IMR-90 (cell line): ENCODE measurements around the gene FAM83B. TPM values are rescaled to one million over a fixed set of nuclear protein-coding genes. Genes with fewer than 3 reads are reported as not detected.

ENCODE experiments used
- ATAC-seq: fragments of 200-7000 bp; cut with Tn5 transposase; 2 replicates; pipeline ENCODE4 v1.9.1; 2020; ENCODE audit warnings: low read depth, mild to moderate bottlenecking, moderate library complexity
- BruUV-seq: library from RNA; stranded (reverse); fragments of 400-500 nt; replicated peaks from 2 replicates; lab custom pipeline; 2021; lab: Mats Ljungman, UMichigan
- CTCF ChIA-PET: fragments of 300-600 bp; formaldehyde crosslinking; extraction: SDS; loops from one replicate; lab custom pipeline; 2021; ENCODE audit warnings: antibody characterized with exemption; lab: Yijun Ruan, JAX
- POLR2A ChIA-PET: fragments of 300-600 bp; sonication (Branson Sonifier 250); formaldehyde crosslinking; loops from one replicate; lab custom pipeline; 2022; ENCODE audit warnings: antibody characterized with exemption; ENCODE audit not compliant: unreplicated experiment; lab: Charles Lee
- DNase-seq: peaks from one replicate; pipeline ENCODE4 v3.0.0; 2013
- H2AFZ ChIP-seq: replicated peaks from 2 replicates; pipeline ENCODE3; 2013; ENCODE audit warnings: low read length, mild to moderate bottlenecking; ENCODE audit not compliant: poor library complexity
- H2AK5ac ChIP-seq: 2 replicates; pipeline ENCODE4 v1.6.1; 2013; ENCODE audit warnings: low read depth, low read length, inconsistent platforms
- H2AK9ac ChIP-seq: replicated peaks from 2 replicates; pipeline ENCODE3; 2013; ENCODE audit warnings: mild to moderate bottlenecking, low read depth, low read length, moderate library complexity; ENCODE audit not compliant: poor library complexity
- H2BK120ac ChIP-seq: 2 replicates; pipeline ENCODE4 v1.6.1; 2013; ENCODE audit warnings: low read depth, low read length, inconsistent platforms
- H2BK15ac ChIP-seq: 3 replicates; pipeline ENCODE4 v1.6.1; 2013; ENCODE audit warnings: low read depth, low read length, inconsistent platforms
- H2BK20ac ChIP-seq: 2 replicates; pipeline ENCODE4 v1.6.1; 2013; ENCODE audit warnings: low read depth, mild to moderate bottlenecking, inconsistent platforms, low read length, moderate library complexity
- H2BK5ac ChIP-seq: 2 replicates; pipeline ENCODE4 v1.6.1; 2013; ENCODE audit warnings: mild to moderate bottlenecking, low read depth, low read length, inconsistent platforms; ENCODE audit not compliant: poor library complexity, severe bottlenecking
- H3K14ac ChIP-seq: replicated peaks from 2 replicates; pipeline ENCODE4 v1.6.1; 2013; ENCODE audit warnings: low read depth, low read length, inconsistent platforms
- H3K18ac ChIP-seq: 2 replicates; pipeline ENCODE4 v1.6.1; 2013; ENCODE audit warnings: low read depth, low read length, control low read depth
- H3K23ac ChIP-seq: 2 replicates; pipeline ENCODE4 v1.6.1; 2013; ENCODE audit warnings: low read depth, low read length, inconsistent platforms
- H3K27ac ChIP-seq: 2 replicates; pipeline ENCODE4 v1.5.1; 2013; ENCODE audit warnings: mild to moderate bottlenecking, control low read depth, low read length; ENCODE audit not compliant: insufficient read depth
- H3K27me3 ChIP-seq: 2 replicates; pipeline ENCODE4 v1.6.1; 2013; ENCODE audit warnings: low read length; ENCODE audit not compliant: control insufficient read depth, insufficient read depth
- H3K36me3 ChIP-seq: 2 replicates; pipeline ENCODE4 v1.6.1; 2013; ENCODE audit warnings: low read length, mixed read lengths; ENCODE audit not compliant: control insufficient read depth, insufficient read depth
- H3K4ac ChIP-seq: 2 replicates; pipeline ENCODE4 v1.6.1; 2013; ENCODE audit warnings: low read depth, low read length, inconsistent platforms
- H3K4me1 ChIP-seq: 2 replicates; pipeline ENCODE4 v1.6.1; 2013; ENCODE audit warnings: low read length, mixed read lengths; ENCODE audit not compliant: control insufficient read depth, insufficient read depth
- H3K4me2 ChIP-seq: 2 replicates; pipeline ENCODE4 v1.6.1; 2013; ENCODE audit warnings: low read depth, mild to moderate bottlenecking, control low read depth, low read length, moderate library complexity
- H3K4me3 ChIP-seq: 2 replicates; pipeline ENCODE4 v1.5.1; 2013; ENCODE audit warnings: low read depth, mild to moderate bottlenecking, control low read depth, low read length, moderate library complexity; ENCODE audit not compliant: insufficient read depth
- H3K56ac ChIP-seq: 2 replicates; pipeline ENCODE4 v1.6.1; 2013; ENCODE audit warnings: low read length, inconsistent platforms; ENCODE audit not compliant: insufficient read depth; ENCODE audit errors: extremely low read depth
- H3K79me1 ChIP-seq, 2 experiments: 2 replicates each; pipeline ENCODE4 v1.6.1; 2013; ENCODE audit warnings: low read length in 2 of 2, inconsistent platforms in 1 of 2, low read depth in 1 of 2
- H3K9ac ChIP-seq: 2 replicates; pipeline ENCODE4 v1.6.1; 2013; ENCODE audit warnings: low read depth, low read length, control low read depth
- H3K9me1 ChIP-seq: 2 replicates; pipeline ENCODE4 v1.6.1; 2013; ENCODE audit warnings: low read length, inconsistent platforms; ENCODE audit not compliant: insufficient read depth
- H3K9me3 ChIP-seq: 2 replicates; pipeline ENCODE4 v1.6.1; 2013; ENCODE audit warnings: low read length; ENCODE audit not compliant: control insufficient read depth, insufficient read depth
- H4K20me1 ChIP-seq: 2 replicates; pipeline ENCODE4 v1.6.1; 2013; ENCODE audit warnings: low read length, inconsistent platforms; ENCODE audit not compliant: insufficient read depth
- H4K5ac ChIP-seq: 2 replicates; pipeline ENCODE4 v1.6.1; 2013; ENCODE audit warnings: mild to moderate bottlenecking, low read depth, low read length, control low read depth
- H4K8ac ChIP-seq, 2 experiments: 2 replicates each; pipeline ENCODE4 v1.6.1; 2013; ENCODE audit warnings: low read depth in 2 of 2, low read length in 2 of 2, control low read depth in 1 of 2, inconsistent platforms in 1 of 2
- H4K91ac ChIP-seq: 2 replicates; pipeline ENCODE4 v1.6.1; 2013; ENCODE audit warnings: low read depth, low read length, inconsistent platforms; ENCODE audit not compliant: insufficient read depth
- BHLHE40 ChIP-seq: fragments of 150-350 bp; IDR thresholded peaks from 2 replicates; pipeline ENCODE4 v1.6.1; 2016; ENCODE audit warnings: mild to moderate bottlenecking, low read depth, low read length
- CHD1 ChIP-seq: IDR thresholded peaks from 2 replicates; pipeline ENCODE4 v1.6.1; 2012; ENCODE audit warnings: low read depth, low read length, improper control_type of control experiment
- NFE2L2 ChIP-seq: fragments of 150-350 bp; IDR thresholded peaks from 2 replicates; pipeline ENCODE4 v1.6.1; 2016; ENCODE audit warnings: low read depth, mild to moderate bottlenecking, low read length
- RAD21 ChIP-seq: IDR thresholded peaks from 2 replicates; pipeline ENCODE4 v1.6.1; 2012; ENCODE audit warnings: low read length, improper control_type of control experiment
- RCOR1 ChIP-seq: IDR thresholded peaks from 2 replicates; pipeline ENCODE4 v1.6.1; 2012; ENCODE audit warnings: mild to moderate bottlenecking, low read length, improper control_type of control experiment; ENCODE audit not compliant: insufficient replicate concordance
- RFX5 ChIP-seq: IDR thresholded peaks from 2 replicates; pipeline ENCODE4 v1.8.0; 2012; ENCODE audit warnings: low read depth, mild to moderate bottlenecking, low read length, moderate library complexity
- SMC3 ChIP-seq: fragments of 150-350 bp; IDR thresholded peaks from 2 replicates; pipeline ENCODE4 v1.6.1; 2016; ENCODE audit warnings: low read depth, mild to moderate bottlenecking, antibody characterized with exemption, low read length, moderate library complexity
- dilution Hi-C: fragments of 300-500 bp; cut with HindIII; formaldehyde crosslinking; loops from one replicate; pipeline ENCODE4 v1.14.3; 2018; ENCODE audit warnings: low sequenced_read_pairs; ENCODE audit not compliant: unreplicated experiment
- in situ Hi-C: fragments of 300-500 bp; cut with MboI; formaldehyde crosslinking; loops from 3 replicates; pipeline ENCODE4 v1.14.3; 2019; ENCODE audit warnings: low sequenced_read_pairs, inconsistent platforms, mixed read lengths
- intact Hi-C: fragments of 100-400 bp; cut with micrococcal nuclease; formaldehyde crosslinking; loops from 2 replicates; pipeline ENCODE4 v1.10.0; 2022
- polyA plus RNA-seq, 3 experiments: library from polyadenylated mRNA; depleted of rRNA; stranded (reverse); fragments of >200 nt; gene quantifications; 2 replicates each; pipeline ENCODE4 v1.2.3, GENCODE V29; 2012; ENCODE audit warnings: low replicate concordance in 1 of 3
- total RNA-seq: library from RNA; depleted of rRNA; stranded (reverse); fragments of >200 nt; gene quantifications from 2 replicates; pipeline ENCODE4 v1.2.3, GENCODE V29; 2012
- TF ChIP-seq, protein P1 (sequence below): fragments of 150-350 bp; IDR thresholded peaks from 2 replicates; pipeline ENCODE4 v1.6.1; 2017; ENCODE audit warnings: mild to moderate bottlenecking, antibody characterized with exemption, low read length, low read depth
- TF ChIP-seq, protein P2 (sequence below): fragments of 150-350 bp; IDR thresholded peaks from 2 replicates; pipeline ENCODE4 v1.6.1; 2016; ENCODE audit warnings: low read depth, mild to moderate bottlenecking, low read length, moderate library complexity, borderline replicate concordance
- TF ChIP-seq, protein P3 (sequence below): conservative IDR thresholded peaks from 2 replicates; pipeline ENCODE4 v1.5.1; 2012; ENCODE audit warnings: mild to moderate bottlenecking, low read depth, low read length, improper control_type of control experiment

Gene FAM83B
- total and polyA plus RNA-seq, 2 of the 4 experiments (the other 2 are of a cell fraction), result 0.02 to 0.18 TPM

DNA sequence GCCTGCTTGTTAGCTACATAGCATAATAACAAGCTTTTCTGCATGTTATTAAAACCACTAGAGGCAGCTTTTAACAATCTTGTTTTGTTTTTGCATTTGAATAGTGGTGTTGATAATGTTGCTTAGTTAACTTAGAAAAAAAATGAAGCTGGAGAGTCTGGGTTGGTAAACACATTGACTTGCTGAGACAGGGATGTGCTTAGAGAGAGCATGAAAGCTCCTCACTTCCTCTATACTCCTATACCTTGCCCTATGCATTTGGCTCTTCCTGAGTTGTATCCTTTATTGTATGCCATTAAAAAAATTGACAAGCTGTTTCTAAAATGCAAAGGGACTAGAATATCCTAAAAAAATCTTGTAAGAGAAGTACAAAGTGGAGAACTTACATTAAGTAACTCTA is 13.6 kb downstream of the FAM83B start:
- Histone ChIP-seq H3K23ac (no peak overlapping the region), H2AK5ac (no peak overlapping the region), H4K20me1 (no peaks in the 10 kb centered on the region), H3K4me2 (no peak overlapping the region), H3K9ac (no peak overlapping the region), H3K14ac (no peak overlapping the region), H3K9me3 (no peaks in the 10 kb centered on the region), H2BK20ac (no peak overlapping the region), H2BK5ac (no peak overlapping the region), H4K5ac (no peak overlapping the region), H3K27me3 (no peaks in the 10 kb centered on the region), H2AFZ (no peak overlapping the region), H3K56ac (no peak overlapping the region), H3K4ac (no peak overlapping the region), H3K18ac (no peak overlapping the region), H2BK15ac (no peak overlapping the region), H3K27ac (no peak overlapping the region), H2AK9ac (no peak overlapping the region), H3K4me1 (no peaks in the 10 kb centered on the region), H4K8ac (no peak overlapping the region), H3K4me3 (no peak overlapping the region), H3K36me3 (no peaks in the 10 kb centered on the region), H2BK120ac (no peak overlapping the region), H3K9me1 (no peaks in the 10 kb centered on the region), H3K79me1 (no peaks in the 10 kb centered on the region), H4K91ac (no peak overlapping the region)
- ChIA-PET CTCF (interaction anchor here (0.5 to 1.0 kb wide), 2 partner anchors 17 to 31 kb away, joined by 3 to 4 read pairs; no protein-coding TSS in a partner anchor), POLR2A (no interaction called here)
- dilution Hi-C loops, result no loop called here
- no peak for DNase-seq
- in situ Hi-C loops, result loop anchor here (25.0 kb wide), 1 partner anchor 873 kb away; no protein-coding TSS in a partner anchor
- intact Hi-C loops, result no loop called here
- no TSS peak for BruUV-seq
- ATAC-seq, result no peak
- no peak for TF ChIP-seq BHLHE40
- TF ChIP-seq NFE2L2, result no peak
- no peak for TF ChIP-seq RFX5
- TF ChIP-seq, protein P1, sequence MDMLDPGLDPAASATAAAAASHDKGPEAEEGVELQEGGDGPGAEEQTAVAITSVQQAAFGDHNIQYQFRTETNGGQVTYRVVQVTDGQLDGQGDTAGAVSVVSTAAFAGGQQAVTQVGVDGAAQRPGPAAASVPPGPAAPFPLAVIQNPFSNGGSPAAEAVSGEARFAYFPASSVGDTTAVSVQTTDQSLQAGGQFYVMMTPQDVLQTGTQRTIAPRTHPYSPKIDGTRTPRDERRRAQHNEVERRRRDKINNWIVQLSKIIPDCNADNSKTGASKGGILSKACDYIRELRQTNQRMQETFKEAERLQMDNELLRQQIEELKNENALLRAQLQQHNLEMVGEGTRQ, result no peak
- TF ChIP-seq, protein P2, sequence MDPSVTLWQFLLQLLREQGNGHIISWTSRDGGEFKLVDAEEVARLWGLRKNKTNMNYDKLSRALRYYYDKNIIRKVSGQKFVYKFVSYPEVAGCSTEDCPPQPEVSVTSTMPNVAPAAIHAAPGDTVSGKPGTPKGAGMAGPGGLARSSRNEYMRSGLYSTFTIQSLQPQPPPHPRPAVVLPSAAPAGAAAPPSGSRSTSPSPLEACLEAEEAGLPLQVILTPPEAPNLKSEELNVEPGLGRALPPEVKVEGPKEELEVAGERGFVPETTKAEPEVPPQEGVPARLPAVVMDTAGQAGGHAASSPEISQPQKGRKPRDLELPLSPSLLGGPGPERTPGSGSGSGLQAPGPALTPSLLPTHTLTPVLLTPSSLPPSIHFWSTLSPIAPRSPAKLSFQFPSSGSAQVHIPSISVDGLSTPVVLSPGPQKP, result no peak
- no peak for TF ChIP-seq CHD1
- TF ChIP-seq RCOR1, result no peak
- no peak for TF ChIP-seq RAD21
- TF ChIP-seq, protein P3, sequence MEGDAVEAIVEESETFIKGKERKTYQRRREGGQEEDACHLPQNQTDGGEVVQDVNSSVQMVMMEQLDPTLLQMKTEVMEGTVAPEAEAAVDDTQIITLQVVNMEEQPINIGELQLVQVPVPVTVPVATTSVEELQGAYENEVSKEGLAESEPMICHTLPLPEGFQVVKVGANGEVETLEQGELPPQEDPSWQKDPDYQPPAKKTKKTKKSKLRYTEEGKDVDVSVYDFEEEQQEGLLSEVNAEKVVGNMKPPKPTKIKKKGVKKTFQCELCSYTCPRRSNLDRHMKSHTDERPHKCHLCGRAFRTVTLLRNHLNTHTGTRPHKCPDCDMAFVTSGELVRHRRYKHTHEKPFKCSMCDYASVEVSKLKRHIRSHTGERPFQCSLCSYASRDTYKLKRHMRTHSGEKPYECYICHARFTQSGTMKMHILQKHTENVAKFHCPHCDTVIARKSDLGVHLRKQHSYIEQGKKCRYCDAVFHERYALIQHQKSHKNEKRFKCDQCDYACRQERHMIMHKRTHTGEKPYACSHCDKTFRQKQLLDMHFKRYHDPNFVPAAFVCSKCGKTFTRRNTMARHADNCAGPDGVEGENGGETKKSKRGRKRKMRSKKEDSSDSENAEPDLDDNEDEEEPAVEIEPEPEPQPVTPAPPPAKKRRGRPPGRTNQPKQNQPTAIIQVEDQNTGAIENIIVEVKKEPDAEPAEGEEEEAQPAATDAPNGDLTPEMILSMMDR, result no peak
- no peak for TF ChIP-seq SMC3
